PC-9 (cell line): ENCODE data around the gene PLRG1.

Source experiments
- EZH2 ChIP-seq: fragments of 200-600 bp; sonication (generic); IDR thresholded peaks from 2 replicates; pipeline ENCODE4 v1.8.0; 2017; ENCODE audit warnings: antibody characterized with exemption, low read depth
- TF ChIP-seq, protein P1 (sequence below): fragments of 200-600 bp; sonication (generic); conservative IDR thresholded peaks from 2 replicates; pipeline ENCODE4 v1.6.1; 2017; ENCODE audit warnings: mixed run types, antibody characterized with exemption, mild to moderate bottlenecking, moderate library complexity

DNA sequence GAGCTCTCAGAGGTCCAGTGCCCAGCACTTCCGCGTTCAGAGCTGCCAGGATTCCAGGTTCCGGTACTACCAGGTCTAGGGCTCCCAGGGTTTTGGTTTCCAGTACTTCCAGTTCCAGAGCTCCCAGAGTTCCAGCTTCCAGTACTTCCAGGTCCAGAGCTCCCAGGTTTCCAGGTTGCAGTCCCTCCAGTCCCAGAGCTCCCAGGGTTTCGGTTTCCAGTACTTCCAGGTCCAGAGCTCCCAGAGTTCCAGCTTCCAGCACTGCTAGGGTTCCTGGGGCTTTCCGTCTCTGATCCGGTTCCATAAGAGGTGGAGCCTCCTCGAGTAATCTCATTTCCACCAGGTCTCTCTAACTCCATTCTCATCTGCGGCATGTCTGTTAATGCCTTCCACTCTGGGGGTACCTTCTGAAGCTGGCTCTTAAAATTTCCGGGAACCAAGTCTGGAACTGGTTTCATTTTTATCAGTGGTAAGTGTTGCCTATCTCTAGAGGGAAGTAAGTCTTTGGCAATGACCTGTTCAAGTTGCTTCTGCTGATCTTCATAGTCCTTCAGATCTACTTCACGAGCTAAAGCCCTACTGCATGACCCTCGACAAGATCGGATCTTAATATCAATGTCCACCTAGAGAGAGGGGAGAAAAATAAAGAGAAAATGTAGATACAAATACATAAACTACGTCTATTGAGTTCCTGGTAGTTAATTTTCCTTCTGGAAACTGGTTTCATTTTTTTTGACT, 36.3 kb upstream of the PLRG1 start:
- no peak for TF ChIP-seq EZH2
- TF ChIP-seq, protein P1, sequence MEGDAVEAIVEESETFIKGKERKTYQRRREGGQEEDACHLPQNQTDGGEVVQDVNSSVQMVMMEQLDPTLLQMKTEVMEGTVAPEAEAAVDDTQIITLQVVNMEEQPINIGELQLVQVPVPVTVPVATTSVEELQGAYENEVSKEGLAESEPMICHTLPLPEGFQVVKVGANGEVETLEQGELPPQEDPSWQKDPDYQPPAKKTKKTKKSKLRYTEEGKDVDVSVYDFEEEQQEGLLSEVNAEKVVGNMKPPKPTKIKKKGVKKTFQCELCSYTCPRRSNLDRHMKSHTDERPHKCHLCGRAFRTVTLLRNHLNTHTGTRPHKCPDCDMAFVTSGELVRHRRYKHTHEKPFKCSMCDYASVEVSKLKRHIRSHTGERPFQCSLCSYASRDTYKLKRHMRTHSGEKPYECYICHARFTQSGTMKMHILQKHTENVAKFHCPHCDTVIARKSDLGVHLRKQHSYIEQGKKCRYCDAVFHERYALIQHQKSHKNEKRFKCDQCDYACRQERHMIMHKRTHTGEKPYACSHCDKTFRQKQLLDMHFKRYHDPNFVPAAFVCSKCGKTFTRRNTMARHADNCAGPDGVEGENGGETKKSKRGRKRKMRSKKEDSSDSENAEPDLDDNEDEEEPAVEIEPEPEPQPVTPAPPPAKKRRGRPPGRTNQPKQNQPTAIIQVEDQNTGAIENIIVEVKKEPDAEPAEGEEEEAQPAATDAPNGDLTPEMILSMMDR: no peak
